H1 (cell line): ENCODE results near the gene CELA1. TPM values are rescaled to one million over a fixed set of nuclear protein-coding genes. Genes with fewer than 3 reads are reported as not detected.

ENCODE experiments used
- CTCF ChIA-PET: fragments of 300-600 bp; sonication (Branson Sonifier 250); formaldehyde crosslinking; loops from one replicate; lab custom pipeline; 2021; ENCODE audit not compliant: partially characterized antibody; lab: Charles Lee
- POLR2A ChIA-PET: fragments of 300-600 bp; sonication (Branson Sonifier 250); formaldehyde crosslinking; loops from one replicate; lab custom pipeline; 2021; ENCODE audit warnings: inconsistent platforms; ENCODE audit not compliant: partially characterized antibody; lab: Charles Lee
- DNase-seq, 2 experiments: peaks; one replicate each; pipeline versions ENCODE4 v3.0.0 to v3.0.0-alpha.2; 2010 to 2022; ENCODE audit warnings: low spot score in 2 of 2, low read depth in 1 of 2, mixed read lengths in 1 of 2
- FAIRE-seq: peaks from 2 replicates; lab custom pipeline; 2011; peaks lifted over from hg19 to GRCh38; lab: Jason Lieb, UNC
- H2AFZ ChIP-seq: 2 replicates; pipeline ENCODE4 v1.8.1; 2012; ENCODE audit warnings: low read length, inconsistent platforms
- H2AK5ac ChIP-seq: 2 replicates; pipeline ENCODE4 v1.6.1; 2013; ENCODE audit warnings: low read depth, low read length
- H2BK120ac ChIP-seq: replicated peaks from 2 replicates; pipeline ENCODE3; 2013; ENCODE audit warnings: low read depth, low read length, inconsistent platforms
- H2BK12ac ChIP-seq: 2 replicates; pipeline ENCODE4 v1.6.1; 2013; ENCODE audit warnings: low read depth, low read length
- H2BK15ac ChIP-seq: 2 replicates; pipeline ENCODE4 v1.6.1; 2013; ENCODE audit warnings: low read length
- H2BK20ac ChIP-seq: 2 replicates; pipeline ENCODE4 v1.6.1; 2013; ENCODE audit warnings: low read length
- H2BK5ac ChIP-seq: 2 replicates; pipeline ENCODE4 v1.6.1; 2013; ENCODE audit warnings: low read depth, low read length
- H3K14ac ChIP-seq: 2 replicates; pipeline ENCODE4 v1.6.1; 2013; ENCODE audit warnings: inconsistent platforms; ENCODE audit not compliant: insufficient read length
- H3K18ac ChIP-seq: 2 replicates; pipeline ENCODE4 v1.6.1; 2013; ENCODE audit warnings: low read length; ENCODE audit errors: extremely low read depth
- H3K23ac ChIP-seq: 2 replicates; pipeline ENCODE4 v1.6.1; 2013; ENCODE audit warnings: inconsistent platforms; ENCODE audit not compliant: insufficient read length
- H3K23me2 ChIP-seq: 2 replicates; pipeline ENCODE4 v1.6.1; 2013; ENCODE audit warnings: low read depth, low read length
- H3K27ac ChIP-seq: 2 replicates; pipeline ENCODE4 v1.6.1; 2011; ENCODE audit warnings: low read depth, low read length, inconsistent platforms
- H3K27me3 ChIP-seq, 4 experiments: replicated peaks in 1 of 4; 1 replicate in 1 of 4; 2 replicates in 3 of 4; pipeline versions ENCODE4 v1.6.1 to v1.8.1; 2011 to 2013; ENCODE audit warnings: low read length in 3 of 4, mild to moderate bottlenecking in 3 of 4, inconsistent platforms in 2 of 4, mixed read lengths in 2 of 4, moderate library complexity in 1 of 4; ENCODE audit not compliant: control insufficient read depth in 3 of 4, insufficient read depth in 3 of 4; ENCODE audit errors: extremely low read depth in 1 of 4
- H3K36me3 ChIP-seq, 4 experiments: 2 replicates each; pipeline versions ENCODE4 v1.6.1 to v1.8.1; 2011 to 2013; ENCODE audit warnings: mild to moderate bottlenecking in 4 of 4, low read length in 3 of 4, moderate library complexity in 2 of 4, control low read depth in 1 of 4, inconsistent platforms in 1 of 4; ENCODE audit not compliant: insufficient read depth in 4 of 4, control insufficient read depth in 2 of 4
- H3K4ac ChIP-seq: replicated peaks from 2 replicates; pipeline ENCODE3; 2013; ENCODE audit warnings: low read length, low read depth, mixed read lengths, inconsistent platforms; ENCODE audit not compliant: insufficient read length
- H3K4me1 ChIP-seq, 4 experiments: replicated peaks in 1 of 4; 1 replicate in 1 of 4; 2 replicates in 3 of 4; pipeline versions ENCODE4 v1.6.1 to v1.8.1; 2011 to 2013; ENCODE audit warnings: low read length in 3 of 4, inconsistent platforms in 2 of 4, mixed read lengths in 1 of 4; ENCODE audit not compliant: insufficient read depth in 4 of 4, control insufficient read depth in 3 of 4
- H3K4me2 ChIP-seq, 2 experiments: 2 replicates each; pipeline versions ENCODE4 v1.6.1 to v1.8.1; 2011 to 2013; ENCODE audit warnings: low read depth in 2 of 2, low read length in 2 of 2, control low read depth in 1 of 2, inconsistent platforms in 1 of 2, mild to moderate bottlenecking in 1 of 2; ENCODE audit not compliant: insufficient read depth in 1 of 2
- H3K4me3 ChIP-seq, 4 experiments: fragments of 200-600, 300-600 bp in 1 of 4; sonication (generic), shearing (Covaris generic), sonication (Bioruptor Twin) in 1 of 4; 2 replicates each; pipeline versions ENCODE4 v1.5.1 to v1.8.1; 2011 to 2016; ENCODE audit warnings: low read length in 4 of 4, low read depth in 3 of 4, control low read depth in 2 of 4, inconsistent platforms in 2 of 4, mild to moderate bottlenecking in 2 of 4, mixed read lengths in 1 of 4, moderate library complexity in 1 of 4; ENCODE audit not compliant: insufficient read depth in 2 of 4; ENCODE audit errors: extremely low read depth in 1 of 4
- H3K56ac ChIP-seq: replicated peaks from 2 replicates; pipeline ENCODE3; 2013; ENCODE audit warnings: low read depth, mild to moderate bottlenecking, mixed read lengths, low read length, inconsistent platforms; ENCODE audit not compliant: insufficient read length
- H3K79me1 ChIP-seq: 2 replicates; pipeline ENCODE4 v1.6.1; 2013; ENCODE audit warnings: low read depth, low read length, control low read depth
- H3K79me2 ChIP-seq, 2 experiments: 2 replicates each; pipeline versions ENCODE4 v1.6.1 to v1.8.1; 2012 to 2013; ENCODE audit warnings: low read length in 2 of 2, mild to moderate bottlenecking in 2 of 2, inconsistent platforms in 1 of 2; ENCODE audit not compliant: insufficient read depth in 2 of 2, control insufficient read depth in 1 of 2
- H3K9ac ChIP-seq, 4 experiments: replicated peaks in 1 of 4; 1 replicate in 1 of 4; 2 replicates in 3 of 4; pipeline versions ENCODE4 v1.6.1 to v1.8.1; 2011 to 2013; ENCODE audit warnings: low read depth in 3 of 4, low read length in 3 of 4, control low read depth in 2 of 4, mild to moderate bottlenecking in 2 of 4, moderate library complexity in 2 of 4, inconsistent platforms in 1 of 4; ENCODE audit errors: extremely low read depth in 1 of 4
- H3K9me3 ChIP-seq, 2 experiments: 2 replicates each; pipeline versions ENCODE4 v1.6.1 to v1.8.1; 2012 to 2013; ENCODE audit warnings: mild to moderate bottlenecking in 2 of 2, moderate library complexity in 2 of 2, control low read depth in 1 of 2, inconsistent platforms in 1 of 2, low read depth in 1 of 2, low read length in 1 of 2, mixed read lengths in 1 of 2; ENCODE audit not compliant: insufficient read depth in 2 of 2
- H4K20me1 ChIP-seq, 2 experiments: replicated peaks in 1 of 2; 2 replicates each; pipeline versions ENCODE3 to v1.8.1; 2011 to 2013; ENCODE audit warnings: inconsistent platforms in 2 of 2, low read length in 2 of 2, mild to moderate bottlenecking in 1 of 2; ENCODE audit not compliant: insufficient read depth in 2 of 2, control insufficient read depth in 1 of 2
- H4K5ac ChIP-seq: 2 replicates; pipeline ENCODE4 v1.6.1; 2013; ENCODE audit warnings: low read length, low read depth, mixed read lengths, inconsistent platforms; ENCODE audit not compliant: insufficient read length
- H4K8ac ChIP-seq: 2 replicates; pipeline ENCODE4 v1.8.0; 2013; ENCODE audit warnings: mild to moderate bottlenecking, moderate library complexity, low read length, inconsistent platforms; ENCODE audit not compliant: insufficient read depth; ENCODE audit errors: extremely low read depth
- H4K91ac ChIP-seq: replicated peaks from 2 replicates; pipeline ENCODE3; 2013; ENCODE audit warnings: low read length, mixed read lengths, inconsistent platforms; ENCODE audit not compliant: insufficient read length
- BCL11A ChIP-seq, 2 experiments: IDR thresholded peaks; one replicate each; pipeline ENCODE4 v1.6.1; 2011; ENCODE audit warnings: low read depth in 2 of 2, low read length in 2 of 2, mild to moderate bottlenecking in 2 of 2
- CHD1 ChIP-seq: IDR thresholded peaks from 2 replicates; pipeline ENCODE4 v1.6.1; 2012; ENCODE audit warnings: low read depth, low read length, improper control_type of control experiment
- EP300 ChIP-seq, 2 experiments: IDR thresholded peaks; 1 replicate in 1 of 2; 2 replicates in 1 of 2; pipeline ENCODE4 v1.6.1; 2011 to 2012; ENCODE audit warnings: low read depth in 2 of 2, low read length in 2 of 2, mild to moderate bottlenecking in 2 of 2, borderline replicate concordance in 1 of 2, inconsistent platforms in 1 of 2, moderate library complexity in 1 of 2
- HDAC2 ChIP-seq, 2 experiments: fragments of 300-600 bp in 1 of 2; sonication (generic) in 1 of 2; IDR thresholded peaks; 2 replicates each; pipeline ENCODE4 v1.6.1; 2011 to 2012; ENCODE audit warnings: low read depth in 2 of 2, low read length in 2 of 2, mild to moderate bottlenecking in 2 of 2, moderate library complexity in 2 of 2, borderline replicate concordance in 1 of 2, inconsistent platforms in 1 of 2
- RNF2 ChIP-seq: fragments of 200-900, 300-1000 bp; sonication (generic); IDR thresholded peaks from 2 replicates; pipeline ENCODE4 v1.7.1; 2016; ENCODE audit warnings: borderline replicate concordance, low read depth, mild to moderate bottlenecking, antibody characterized with exemption, low read length; ENCODE audit not compliant: poor library complexity, severe bottlenecking; ENCODE audit errors: missing control alignments
- RXRA ChIP-seq: IDR thresholded peaks from 2 replicates; pipeline ENCODE4 v1.6.1; 2011; ENCODE audit warnings: low read depth, mild to moderate bottlenecking, low read length, moderate library complexity; ENCODE audit not compliant: insufficient read depth
- SIX5 ChIP-seq: IDR thresholded peaks from 2 replicates; pipeline ENCODE4 v1.6.1; 2011; ENCODE audit warnings: mild to moderate bottlenecking, low read depth, low read length
- TEAD4 ChIP-seq: IDR thresholded peaks from 2 replicates; pipeline ENCODE4 v1.6.1; 2012; ENCODE audit warnings: low read depth, low read length, inconsistent platforms, mixed read lengths
- WGBS, 2 experiments: shearing (Covaris generic) in 1 of 2; methylation state at CpG; one replicate each; pipeline versions ENCODE4 v1.1.6 to v1.1.7; 2013 to 2015; ENCODE audit warnings: low lambda C conversion rate in 2 of 2, mixed read lengths in 2 of 2, inconsistent platforms in 1 of 2, low coverage in 1 of 2, missing lambda C conversion rate in 1 of 2; ENCODE audit not compliant: insufficient replicate concordance in 2 of 2, insufficient coverage in 1 of 2, insufficient read length in 1 of 2; ENCODE audit errors: extremely low coverage in 1 of 2, missing lambda C conversion rate in 1 of 2; 5-methylcytosine and 5-hydroxymethylcytosine counted together
- polyA plus RNA-seq, 7 experiments: library from polyadenylated mRNA; depleted of rRNA in 3 of 7; stranded (reverse) in 5 of 7; unstranded in 2 of 7; fragments of >200 nt in 5 of 7; fragments of 200-250 nt in 2 of 7; gene quantifications; 1 replicate in 5 of 7; 2 replicates in 1 of 7; 4 replicates in 1 of 7; pipeline versions ENCODE4 v1.2.1 to v1.2.3, GENCODE V29; 2011 to 2013; ENCODE audit warnings: missing spikeins in 2 of 7, mixed read lengths in 2 of 7
- total RNA-seq: library from RNA; stranded (reverse); fragmentation: NEBNext Ultra II Directional; extraction: Animal tissue kit (Norgen Biotek cat#: 25700); gene quantifications from 2 replicates; pipeline ENCODE4 v1.2.1, GENCODE V29; 2021
- TF ChIP-seq, protein P1 (sequence below): IDR thresholded peaks from 2 replicates; pipeline ENCODE4 v1.6.1; 2012; ENCODE audit warnings: inconsistent platforms
- TF ChIP-seq, protein P2 (sequence below): IDR thresholded peaks from 2 replicates; pipeline ENCODE4 v1.6.1; 2011; ENCODE audit warnings: low read length, improper control_type of control experiment

The CELA1 gene
- total and polyA plus RNA-seq, 2 of the 8 experiments (the other 6 are each of a cell fraction or from before 2014, with no cell fraction given), result 0.09 TPM; not detected in 1

DNA sequence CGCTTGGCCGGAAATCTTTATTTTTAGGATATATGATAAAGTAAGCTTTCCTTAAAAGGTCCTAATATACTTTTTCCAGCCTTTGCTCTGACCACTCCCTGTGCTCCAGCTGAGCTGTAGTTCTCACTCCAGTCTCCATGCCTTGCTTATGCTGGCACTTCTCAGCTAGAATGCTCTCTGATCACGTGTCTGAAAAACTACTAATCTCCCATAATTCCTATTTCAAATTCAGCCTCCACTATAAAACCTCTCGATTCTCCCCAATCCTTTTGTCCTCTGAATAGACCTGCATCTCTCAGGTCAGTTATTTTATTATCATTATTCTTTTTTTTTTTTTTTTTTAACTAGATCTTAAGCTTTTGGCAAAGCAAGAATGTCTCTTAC lies 26.2 kb downstream of the CELA1 start:
- no peak overlapping the region for H2AK5ac ChIP-seq
- H3K4me3 ChIP-seq, result no peak overlapping the region
- no peaks in the 10 kb centered on the region for H3K36me3 ChIP-seq
- H3K27me3 ChIP-seq, result no peaks in the 10 kb centered on the region; a peak in 1 of 7 replicates
- H3K18ac ChIP-seq, result peak overlapping the region; percentile 71; the same call in 1 of the 2 replicates
- no peak for FAIRE-seq
- no peaks in the 10 kb centered on the region for H3K79me1 ChIP-seq
- no peak overlapping the region for H3K4ac ChIP-seq
- no peak overlapping the region for H3K56ac ChIP-seq
- POLR2A ChIA-PET, result interaction anchor here (1.0 to 2.3 kb wide), 9 partner anchors 13 to 237 kb away, joined by 3 to 8 read pairs (median 4); partner anchors contain the start of genes CSRNP2, POU6F1 and SMAGP
- no peak overlapping the region; the same call in 1 of the 2 replicates for H4K8ac ChIP-seq
- DNase-seq, result no peak
- H3K79me2 ChIP-seq, result no peaks in the 10 kb centered on the region
- H2BK12ac ChIP-seq, result peak overlapping the region; percentile 97
- no peak overlapping the region for H2AFZ ChIP-seq
- H3K27ac ChIP-seq, result no peak overlapping the region
- no peaks in the 10 kb centered on the region for H3K23me2 ChIP-seq
- no peak overlapping the region for H2BK15ac ChIP-seq
- H3K14ac ChIP-seq, result no peak overlapping the region
- WGBS, 2 experiments, result 81% methylated on average over 4 of the region's 4 CpGs; no CpG with 5 or more reads in 1 of the 2 experiments
- no peaks in the 10 kb centered on the region for H3K9me3 ChIP-seq
- peak overlapping the region; percentile 89 for H4K91ac ChIP-seq
- H2BK120ac ChIP-seq, result no peak overlapping the region
- H4K5ac ChIP-seq, result peak overlapping the region; percentile 60
- no peaks in the 10 kb centered on the region for H4K20me1 ChIP-seq
- no peak overlapping the region for H3K23ac ChIP-seq
- H2BK5ac ChIP-seq, result no peak overlapping the region
- peaks cover 2 to 16% (median 7%) of the 10 kb centered on the region in 4 experiments; a peak in 6 of 7 replicates for H3K4me1 ChIP-seq
- H2BK20ac ChIP-seq, result peak overlapping the region; percentile 89; the same call in 1 of the 2 replicates
- H3K4me2 ChIP-seq, result peak overlapping the region in 1 of 2 experiments; percentile 46; a peak in 2 of 4 replicates
- H3K9ac ChIP-seq, result no peak overlapping the region
- CTCF ChIA-PET, result interaction anchor here (0.9 to 1.2 kb wide), 2 partner anchors 12 to 21 kb away, joined by 4 to 5 read pairs; no protein-coding TSS in a partner anchor
- TF ChIP-seq RXRA (no peak), EP300 (IDR thresholded peaks at IDR 0.05; ENCODE audit: borderline replicate concordance in 1 of 2, low read depth in 2 of 2, low read length in 2 of 2) (no peak), CHD1 (no peak), TEAD4 (no peak), BCL11A (IDR thresholded peaks at IDR 0.05; ENCODE audit: low read depth in 2 of 2, low read length in 2 of 2) (no peak), RNF2 (no peak), SIX5 (no peak), HDAC2 (IDR thresholded peaks at IDR 0.05; ENCODE audit: borderline replicate concordance in 1 of 2, low read depth in 2 of 2, low read length in 2 of 2) (no peak)
- TF ChIP-seq, protein P1, sequence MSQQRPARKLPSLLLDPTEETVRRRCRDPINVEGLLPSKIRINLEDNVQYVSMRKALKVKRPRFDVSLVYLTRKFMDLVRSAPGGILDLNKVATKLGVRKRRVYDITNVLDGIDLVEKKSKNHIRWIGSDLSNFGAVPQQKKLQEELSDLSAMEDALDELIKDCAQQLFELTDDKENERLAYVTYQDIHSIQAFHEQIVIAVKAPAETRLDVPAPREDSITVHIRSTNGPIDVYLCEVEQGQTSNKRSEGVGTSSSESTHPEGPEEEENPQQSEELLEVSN, result no peak
- TF ChIP-seq, protein P2, sequence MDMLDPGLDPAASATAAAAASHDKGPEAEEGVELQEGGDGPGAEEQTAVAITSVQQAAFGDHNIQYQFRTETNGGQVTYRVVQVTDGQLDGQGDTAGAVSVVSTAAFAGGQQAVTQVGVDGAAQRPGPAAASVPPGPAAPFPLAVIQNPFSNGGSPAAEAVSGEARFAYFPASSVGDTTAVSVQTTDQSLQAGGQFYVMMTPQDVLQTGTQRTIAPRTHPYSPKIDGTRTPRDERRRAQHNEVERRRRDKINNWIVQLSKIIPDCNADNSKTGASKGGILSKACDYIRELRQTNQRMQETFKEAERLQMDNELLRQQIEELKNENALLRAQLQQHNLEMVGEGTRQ, result no peak
